HepG2 (cell line): Measurements from ENCODE around the gene KLHL35.

Source experiments
- FOXA1 ChIP-seq, 2 experiments: fragments of 450-650 bp in 1 of 2; sonication (generic) in 1 of 2; formaldehyde crosslinking in 1 of 2; IDR thresholded peaks; 2 replicates each; pipeline versions ENCODE4 v1.4.0 to v1.6.1; 2016 to 2020; ENCODE audit warnings: missing genetic modification reagents in 1 of 2
- ZNF138 ChIP-seq: sonication (generic); formaldehyde crosslinking; IDR thresholded peaks from 2 replicates; pipeline ENCODE4 v1.5.0; 2020; ENCODE audit warnings: mild to moderate bottlenecking, low read depth, missing genetic modification reagents
- TF ChIP-seq, protein P1 (sequence below): sonication (generic); formaldehyde crosslinking; IDR thresholded peaks from 2 replicates; pipeline ENCODE4 v1.5.0; 2020; ENCODE audit warnings: mild to moderate bottlenecking, missing genetic modification reagents, moderate library complexity

GRCh38 chr11:75439495-75440120 lies 6.6 kb upstream of the KLHL35 start:
- TF ChIP-seq FOXA1 (IDR thresholded peaks at IDR 0.05), result no peak
- TF ChIP-seq FOXA1 (CRISPR knock-in tag; IDR thresholded peaks at IDR 0.05), result no peak
- TF ChIP-seq, protein P1, sequence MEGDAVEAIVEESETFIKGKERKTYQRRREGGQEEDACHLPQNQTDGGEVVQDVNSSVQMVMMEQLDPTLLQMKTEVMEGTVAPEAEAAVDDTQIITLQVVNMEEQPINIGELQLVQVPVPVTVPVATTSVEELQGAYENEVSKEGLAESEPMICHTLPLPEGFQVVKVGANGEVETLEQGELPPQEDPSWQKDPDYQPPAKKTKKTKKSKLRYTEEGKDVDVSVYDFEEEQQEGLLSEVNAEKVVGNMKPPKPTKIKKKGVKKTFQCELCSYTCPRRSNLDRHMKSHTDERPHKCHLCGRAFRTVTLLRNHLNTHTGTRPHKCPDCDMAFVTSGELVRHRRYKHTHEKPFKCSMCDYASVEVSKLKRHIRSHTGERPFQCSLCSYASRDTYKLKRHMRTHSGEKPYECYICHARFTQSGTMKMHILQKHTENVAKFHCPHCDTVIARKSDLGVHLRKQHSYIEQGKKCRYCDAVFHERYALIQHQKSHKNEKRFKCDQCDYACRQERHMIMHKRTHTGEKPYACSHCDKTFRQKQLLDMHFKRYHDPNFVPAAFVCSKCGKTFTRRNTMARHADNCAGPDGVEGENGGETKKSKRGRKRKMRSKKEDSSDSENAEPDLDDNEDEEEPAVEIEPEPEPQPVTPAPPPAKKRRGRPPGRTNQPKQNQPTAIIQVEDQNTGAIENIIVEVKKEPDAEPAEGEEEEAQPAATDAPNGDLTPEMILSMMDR (CRISPR knock-in tag), result no peak
- TF ChIP-seq ZNF138, result no peak
